Testis (tissue), 3 donors: Measurements from ENCODE around the gene SURF2. TPM values are rescaled to one million over a fixed set of nuclear protein-coding genes. Genes with fewer than 3 reads are reported as not detected.

ENCODE experiments used
- DNase-seq: peaks from one replicate; pipeline ENCODE4 v3.0.0-alpha.2; 2019
- H3K27ac ChIP-seq, 2 donors: fragments of 200-600 bp; sonication (generic); one replicate each; pipeline ENCODE4 v1.5.1; 2019
- H3K27me3 ChIP-seq: fragments of 200-600 bp; sonication (generic); one replicate; pipeline ENCODE4 v1.5.1; 2019
- H3K36me3 ChIP-seq: fragments of 200-600 bp; sonication (generic); one replicate; pipeline ENCODE4 v1.5.1; 2017; ENCODE audit warnings: low read depth; ENCODE audit errors: missing control alignments
- H3K4me1 ChIP-seq: fragments of 200-600 bp; sonication (generic); one replicate; pipeline ENCODE4 v1.5.1; 2019
- H3K4me3 ChIP-seq, 2 donors: fragments of 200-600 bp; sonication (generic); one replicate each; pipeline ENCODE4 v1.5.1; 2017 to 2019
- H3K9me3 ChIP-seq: fragments of 200-600 bp; sonication (generic); one replicate; pipeline ENCODE4 v1.5.1; 2017
- POLR2A ChIP-seq: fragments of 450-650 bp; IDR thresholded peaks from one replicate; pipeline ENCODE4 v1.6.1; 2017; ENCODE audit warnings: antibody characterized with exemption, mild to moderate bottlenecking, moderate library complexity
- WGBS, 2 donors: methylation state at CpG; one replicate each; pipeline ENCODE4 v1.1.5; 2018; 5-methylcytosine and 5-hydroxymethylcytosine counted together
- intact Hi-C: fragments of 100-400 bp; cut with DNase I; formaldehyde crosslinking; loops from one replicate; pipeline ENCODE4 v1.15.1; 2023; ENCODE audit warnings: low total_unique reads
- polyA plus RNA-seq: library from polyadenylated mRNA; stranded (reverse); fragments of 350-450 nt; fragmentation: Illumina TruSeq; extraction: RNeasy Lipid Tissue Mini Kit (QIAGEN cat#74804); gene quantifications from one replicate; pipeline ENCODE4 v1.2.3, GENCODE V29; 2014; ENCODE audit warnings: low read depth, low replicate concordance; ENCODE audit not compliant: insufficient read depth
- total RNA-seq, 2 donors: library from RNA; depleted of rRNA; stranded (reverse); fragments of >200 nt; gene quantifications; one replicate each; pipeline ENCODE4 v1.2.3, GENCODE V29; 2016
- TF ChIP-seq, protein P1 (sequence below), 3 experiments: fragments of 450-650 bp in 2 of 3; fragments of 200-600 bp in 1 of 3; sonication (generic) in 1 of 3; IDR thresholded peaks; one replicate each; pipeline ENCODE4 v1.5.1; 2016 to 2019; ENCODE audit warnings: antibody characterized with exemption in 3 of 3, mild to moderate bottlenecking in 2 of 3, moderate library complexity in 1 of 3

The SURF2 gene
- total and polyA plus RNA-seq, 3 donors from 2014 or later: 103 to 160 (median 121) TPM

DNA sequence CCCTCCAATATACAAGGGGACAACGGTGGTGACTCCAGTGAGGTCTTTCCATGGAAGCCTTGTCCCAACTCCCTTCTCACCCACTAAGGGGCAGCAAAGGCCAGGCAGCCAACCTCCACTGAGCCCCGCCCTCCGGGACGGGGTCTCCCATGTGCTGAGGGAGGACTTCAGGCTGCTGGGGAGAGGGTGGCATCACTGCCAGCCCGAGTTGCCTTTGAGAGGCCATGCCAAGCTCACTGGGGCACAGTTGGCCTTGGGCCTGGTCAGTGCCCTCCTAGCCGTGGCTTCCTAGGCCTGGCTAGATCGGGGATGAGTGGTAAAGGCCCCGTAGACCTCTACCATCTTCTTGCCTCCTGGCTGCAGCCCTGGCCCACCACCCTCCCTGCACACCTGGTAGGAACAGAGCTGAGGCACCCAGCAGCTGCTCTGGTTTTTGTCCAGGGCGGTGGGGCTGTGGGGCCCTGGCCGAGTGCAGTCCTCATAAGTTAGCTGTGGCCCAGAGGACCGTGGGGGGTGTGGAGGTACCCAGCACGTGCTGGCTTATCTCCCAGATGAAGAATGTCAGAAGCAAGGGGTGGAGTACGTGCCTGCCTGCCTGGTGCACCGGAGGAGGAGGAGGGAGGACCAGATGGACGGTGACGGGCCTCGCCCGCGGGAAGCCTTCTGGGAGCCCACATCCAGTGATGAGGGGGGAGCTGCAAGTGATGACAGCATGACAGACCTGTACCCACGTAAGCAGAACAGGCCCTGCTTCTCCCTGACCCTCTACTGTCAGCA lies 3.2 kb downstream of the SURF2 start:
- Histone ChIP-seq H3K4me3 (no peak overlapping the region), H3K9me3 (no peaks in the 10 kb centered on the region), H3K27ac (no peak overlapping the region), H3K4me1 (peaks cover 20% of the 10 kb centered on the region), H3K27me3 (no peaks in the 10 kb centered on the region), H3K36me3 (no peaks in the 10 kb centered on the region)
- intact Hi-C loops: no loop called here
- TF ChIP-seq, protein P1, sequence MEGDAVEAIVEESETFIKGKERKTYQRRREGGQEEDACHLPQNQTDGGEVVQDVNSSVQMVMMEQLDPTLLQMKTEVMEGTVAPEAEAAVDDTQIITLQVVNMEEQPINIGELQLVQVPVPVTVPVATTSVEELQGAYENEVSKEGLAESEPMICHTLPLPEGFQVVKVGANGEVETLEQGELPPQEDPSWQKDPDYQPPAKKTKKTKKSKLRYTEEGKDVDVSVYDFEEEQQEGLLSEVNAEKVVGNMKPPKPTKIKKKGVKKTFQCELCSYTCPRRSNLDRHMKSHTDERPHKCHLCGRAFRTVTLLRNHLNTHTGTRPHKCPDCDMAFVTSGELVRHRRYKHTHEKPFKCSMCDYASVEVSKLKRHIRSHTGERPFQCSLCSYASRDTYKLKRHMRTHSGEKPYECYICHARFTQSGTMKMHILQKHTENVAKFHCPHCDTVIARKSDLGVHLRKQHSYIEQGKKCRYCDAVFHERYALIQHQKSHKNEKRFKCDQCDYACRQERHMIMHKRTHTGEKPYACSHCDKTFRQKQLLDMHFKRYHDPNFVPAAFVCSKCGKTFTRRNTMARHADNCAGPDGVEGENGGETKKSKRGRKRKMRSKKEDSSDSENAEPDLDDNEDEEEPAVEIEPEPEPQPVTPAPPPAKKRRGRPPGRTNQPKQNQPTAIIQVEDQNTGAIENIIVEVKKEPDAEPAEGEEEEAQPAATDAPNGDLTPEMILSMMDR (IDR thresholded peaks at IDR 0.05): peak in 1 of 3 experiments; percentile 7
- TF ChIP-seq POLR2A: no peak
- no peak for DNase-seq
- 62 to 70% methylated on average over 17 to 20 of the region's 20 CpGs for WGBS, 2 donors

DNA sequence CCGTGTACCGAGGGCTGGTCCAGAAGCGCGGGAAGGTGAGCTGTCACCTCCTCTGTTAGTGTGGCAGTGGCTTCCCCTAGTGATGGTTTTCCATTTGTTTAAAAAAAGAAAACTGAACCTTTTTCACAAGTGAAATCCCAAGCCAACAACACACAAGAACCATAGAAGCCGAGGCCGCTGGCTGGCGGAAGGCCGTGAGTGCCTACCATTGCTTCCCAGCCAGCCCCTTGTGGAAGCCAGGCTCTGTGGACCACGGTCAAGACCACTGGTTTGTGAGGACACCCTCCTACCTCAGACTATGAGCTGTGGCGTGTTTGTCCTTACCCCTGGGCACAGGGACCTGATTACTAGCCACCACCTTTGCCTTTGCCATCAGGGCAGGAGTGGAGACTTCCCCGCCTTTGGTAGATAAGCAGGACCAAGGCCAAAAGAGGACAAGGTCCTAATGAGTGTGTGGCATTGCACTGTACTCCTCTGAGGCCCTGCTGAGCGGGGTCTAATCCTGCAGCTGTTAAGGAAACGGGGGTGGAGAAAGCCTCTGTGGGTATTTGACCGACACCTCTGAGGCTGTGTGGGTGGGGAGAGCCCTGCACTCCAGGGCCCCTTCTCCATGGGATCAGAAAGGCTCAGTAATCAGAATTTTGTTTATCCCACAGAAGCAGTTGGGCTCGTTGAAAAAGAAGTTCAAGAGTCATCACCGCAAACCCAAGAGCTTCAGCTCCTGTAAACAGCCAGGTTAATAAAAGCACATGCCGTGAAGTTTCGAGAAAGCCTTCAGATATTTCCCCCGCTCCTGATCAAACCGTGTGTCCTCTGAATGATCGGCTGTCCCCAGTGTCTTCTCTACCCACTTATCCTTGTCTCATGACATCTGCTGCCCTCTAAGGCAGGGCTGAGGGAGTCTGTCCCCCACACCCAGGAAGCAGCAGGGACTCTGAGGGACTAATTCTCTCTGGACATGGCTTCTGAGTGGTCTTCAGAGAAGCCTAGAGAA lies 4.3 kb downstream of the SURF2 start:
- no peaks in the 10 kb centered on the region for H3K36me3 ChIP-seq
- WGBS, 2 donors: 77 to 84% methylated on average over 19 to 21 of the region's 21 CpGs
- H3K27ac ChIP-seq: no peak overlapping the region

DNA sequence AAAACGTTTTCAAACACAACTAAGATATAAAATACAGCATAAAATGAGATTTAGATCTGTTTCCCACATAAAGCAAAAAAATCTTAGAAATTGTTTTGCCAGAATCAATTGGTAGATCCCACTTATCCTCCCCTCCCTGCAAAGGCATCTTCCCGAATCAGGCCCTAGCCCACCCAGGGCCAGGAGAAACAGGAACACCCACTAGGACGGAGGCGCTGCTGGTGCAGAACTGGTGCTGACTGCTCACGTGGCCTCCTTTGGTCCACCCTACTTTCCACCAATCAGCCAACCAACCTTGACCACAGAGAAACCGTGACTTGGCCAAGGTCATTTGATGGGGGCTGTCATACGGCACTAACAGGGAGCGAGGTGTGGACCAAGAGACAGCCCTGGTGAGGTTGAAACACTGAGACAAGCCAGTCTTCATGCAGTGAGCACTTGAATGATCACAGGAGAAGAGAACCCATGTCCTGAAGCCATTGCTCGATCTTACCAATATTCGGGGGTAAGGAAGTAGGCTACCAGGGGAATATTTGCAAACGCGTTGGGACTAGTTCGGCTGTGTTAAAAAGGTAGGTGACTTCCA lies 5.2 kb downstream of the SURF2 start:
- intact Hi-C loops: no loop called here

More for the DNA sequence above, 4.3 kb downstream of the SURF2 start:
- Histone ChIP-seq H3K27me3 (no peaks in the 10 kb centered on the region), H3K9me3 (no peaks in the 10 kb centered on the region), H3K4me1 (peaks cover 13% of the 10 kb centered on the region), H3K4me3 (no peak overlapping the region)
- no peak for DNase-seq
- intact Hi-C loops: no loop called here
- TF ChIP-seq, protein P1 (IDR thresholded peaks at IDR 0.05): no peak
- no peak for TF ChIP-seq POLR2A

DNA sequence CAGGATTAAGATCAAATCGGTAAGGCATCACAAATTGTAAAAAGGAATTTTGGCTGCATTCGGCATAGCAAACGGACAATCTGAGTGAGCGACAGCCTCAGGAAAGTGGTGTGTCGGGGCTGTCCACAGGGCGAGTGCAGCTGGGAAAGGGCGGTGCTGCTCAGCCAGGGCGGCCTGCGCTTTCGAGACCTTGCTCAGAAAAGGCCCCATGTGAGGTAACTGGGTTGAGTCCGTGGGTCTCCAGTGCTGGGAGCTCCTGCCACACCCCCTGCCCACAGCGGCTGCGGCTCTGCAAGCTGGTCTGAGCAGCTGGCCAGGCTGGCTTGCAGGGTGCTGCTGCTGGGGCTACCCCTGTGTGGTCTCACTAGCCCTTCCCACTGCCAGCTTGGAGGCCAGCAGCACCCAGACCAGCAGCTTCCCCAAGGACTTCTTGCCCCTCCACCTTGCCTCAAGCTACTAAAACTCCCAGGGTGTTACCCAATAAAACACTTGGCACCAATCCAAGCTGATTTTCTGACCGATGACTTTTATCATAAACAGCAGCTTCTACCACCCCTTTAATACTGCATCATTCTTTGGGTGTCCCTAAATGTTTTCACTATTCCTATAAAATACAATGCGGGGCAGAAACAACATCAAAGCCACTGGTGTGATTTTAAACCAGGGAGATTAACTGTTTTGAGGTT lies 6.2 kb downstream of the SURF2 start:
- no peak for DNase-seq
- 87 to 90% methylated on average over 12 to 15 of the region's 15 CpGs for WGBS, 2 donors
- no peaks in the 10 kb centered on the region for H3K9me3 ChIP-seq
- H3K27me3 ChIP-seq: no peaks in the 10 kb centered on the region
- peaks cover 5% of the 10 kb centered on the region for H3K4me1 ChIP-seq
- intact Hi-C loops: no loop called here
- TF ChIP-seq, protein P1 (IDR thresholded peaks at IDR 0.05): no peak
- TF ChIP-seq POLR2A: no peak
- no peak overlapping the region for H3K4me3 ChIP-seq
- no peaks in the 10 kb centered on the region for H3K36me3 ChIP-seq
- H3K27ac ChIP-seq: no peak overlapping the region

More for the DNA sequence above, 5.2 kb downstream of the SURF2 start:
- Histone ChIP-seq H3K27me3 (no peaks in the 10 kb centered on the region), H3K4me3 (no peak overlapping the region), H3K27ac (no peak overlapping the region), H3K9me3 (no peaks in the 10 kb centered on the region), H3K36me3 (no peaks in the 10 kb centered on the region), H3K4me1 (peaks cover 13% of the 10 kb centered on the region)
- no peak for TF ChIP-seq POLR2A
- TF ChIP-seq, protein P1 (IDR thresholded peaks at IDR 0.05): no peak
- no peak for DNase-seq
- WGBS, 2 donors: 71 to 74% methylated on average over 13 of the region's 13 CpGs
